GM18861 (cell line): Measurements from ENCODE around the gene GLIPR2.
"Not testable (repeated sequence)": the region's sequence is repeated elsewhere in the genome, so short reads cannot be mapped to it uniquely, and the experiment has no call there.

Source experiments
- ATAC-seq: cut with Tn5 transposase; IDR thresholded peaks from one replicate; pipeline ENCODE4 v1.9.1; 2021; ENCODE audit not compliant: unreplicated experiment

The GLIPR2 gene

GRCh38 chr9:36121971-36122370 lies 14.6 kb upstream of the GLIPR2 start:
- no peak for ATAC-seq

- no peak for ATAC-seq
Observed at GRCh38 chr9:36123515-36123914, 13.0 kb upstream of the GLIPR2 start.

GRCh38 chr9:36125062-36125855 lies 11.3 kb upstream of the GLIPR2 start:
- ATAC-seq = no peak

- no peak for ATAC-seq
Observed at GRCh38 chr9:36126016-36126730, 10.4 kb upstream of the GLIPR2 start.

- ATAC-seq = no peak
Observed at GRCh38 chr9:36127652-36128244, 8.8 kb upstream of the GLIPR2 start.

GRCh38 chr9:36128349-36128748 lies 8.2 kb upstream of the GLIPR2 start:
- no peak for ATAC-seq

- no peak for ATAC-seq
Observed at GRCh38 chr9:36129139-36129538, 7.4 kb upstream of the GLIPR2 start.

- ATAC-seq = not testable (repeated sequence)
Observed at GRCh38 chr9:36131666-36132065, 4.9 kb upstream of the GLIPR2 start.

GRCh38 chr9:36132086-36132485 lies 4.4 kb upstream of the GLIPR2 start:
- ATAC-seq = no peak

GRCh38 chr9:36134761-36135505 lies 1.6 kb upstream of the GLIPR2 start:
- no peak for ATAC-seq

- ATAC-seq = no peak
Observed at GRCh38 chr9:36135741-36136271, 727 bp upstream of the GLIPR2 start.

- peak; percentile 30 for ATAC-seq
Observed at GRCh38 chr9:36136894-36137391, 410 bp downstream of the GLIPR2 start.

GRCh38 chr9:36137392-36138004 lies 965 bp downstream of the GLIPR2 start:
- ATAC-seq = no peak

- ATAC-seq = no peak
Observed at GRCh38 chr9:36138496-36138895, 2.0 kb downstream of the GLIPR2 start.

GRCh38 chr9:36138901-36139300 lies 2.4 kb downstream of the GLIPR2 start:
- no peak for ATAC-seq

- ATAC-seq = no peak
Observed at GRCh38 chr9:36140086-36141084, 3.9 kb downstream of the GLIPR2 start.

GRCh38 chr9:36141288-36141687 lies 4.8 kb downstream of the GLIPR2 start:
- no peak for ATAC-seq

GRCh38 chr9:36141761-36142160 lies 5.2 kb downstream of the GLIPR2 start:
- ATAC-seq = no peak
